Measurements from ENCODE around the gene C5AR1. TPM values are rescaled to one million over a fixed set of nuclear protein-coding genes. Genes with fewer than 3 reads are reported as not detected.

Gene C5AR1
- total and polyA plus RNA-seq, 9 of the 15 experiments (the other 6 are each of a cell fraction or from before 2014, with no cell fraction given), result 0.06 to 1.6 (median 0.28) TPM; not detected in 3

GRCh38 chr19:47323409-47323808 is 13.7 kb downstream of the C5AR1 start:
- Histone ChIP-seq H3K79me2 (ENCODE audit: control insufficient read depth, insufficient read depth, low read length) (no peaks in the 10 kb centered on the region), H2AFZ (ENCODE audit: low read depth, low read length) (peak overlapping the region; percentile 43; the same call in 1 of the 2 replicates), H4K20me1 (replicated peaks; ENCODE audit: control insufficient read depth, insufficient read depth, low read length) (no peaks in the 10 kb centered on the region), H3K27me3 (ENCODE audit: control insufficient read depth in 2 of 2, insufficient read depth in 2 of 2, low read length in 2 of 2) (no peaks in the 10 kb centered on the region; a peak in 1 of 5 replicates), H3K4me1 (replicated peaks in 1 of 2; ENCODE audit: control insufficient read depth in 2 of 2, insufficient read depth in 2 of 2, low read length in 2 of 2) (peaks cover 7 to 22% of the 10 kb centered on the region in 2 experiments; a peak in 4 of 5 replicates), H3K36me3 (ENCODE audit: control insufficient read depth, insufficient read depth, low read length) (no peaks in the 10 kb centered on the region), H3K9me1 (ENCODE audit: control insufficient read depth, insufficient read depth, low read length) (no peaks in the 10 kb centered on the region), H3K4me2 (ENCODE audit: insufficient read depth, low read length) (no peak overlapping the region), H3K9ac (ENCODE audit: insufficient read depth in 1 of 2, low read depth in 2 of 2, low read length in 2 of 2) (peak overlapping the region in 1 of 2 experiments; percentile 54; a peak in 2 of 4 replicates), H3K4me3 (no peak overlapping the region), H3K9me3 (replicated peaks; ENCODE audit: control insufficient read depth, insufficient read depth, low read depth, low read length) (no peaks in the 10 kb centered on the region), H3K27ac (ENCODE audit: extremely low read depth, low read depth, low read length) (no peak overlapping the region)
- intact Hi-C loops (cut with micrococcal nuclease), result no loop called here
- ChIA-PET CTCF (ENCODE audit: low intra/inter-chr PET ratio) (no interaction called here), POLR2A (interaction anchor here (1.7 kb wide), 1 partner anchor 8 kb away, joined by 5 read pairs; no protein-coding TSS in a partner anchor)
- no peak for FAIRE-seq
- no peak; the same call in none of the 3 replicates for ATAC-seq
- in situ Hi-C loops (cut with MboI), result no loop called here
- WGBS (ENCODE audit: insufficient coverage, low coverage, missing lambda C conversion rate), result 54% methylated on average over 8 of the region's 8 CpGs
- no peak for DNase-seq (ENCODE audit: extremely low read depth in 1 of 4, low spot score in 3 of 4)
- BruUV-seq (replicated peaks), result no TSS peak
- TF ChIP-seq ZNF395 (CRISPR knock-in tag; IDR thresholded peaks at IDR 0.05), result no peak
- TF ChIP-seq, protein P1, sequence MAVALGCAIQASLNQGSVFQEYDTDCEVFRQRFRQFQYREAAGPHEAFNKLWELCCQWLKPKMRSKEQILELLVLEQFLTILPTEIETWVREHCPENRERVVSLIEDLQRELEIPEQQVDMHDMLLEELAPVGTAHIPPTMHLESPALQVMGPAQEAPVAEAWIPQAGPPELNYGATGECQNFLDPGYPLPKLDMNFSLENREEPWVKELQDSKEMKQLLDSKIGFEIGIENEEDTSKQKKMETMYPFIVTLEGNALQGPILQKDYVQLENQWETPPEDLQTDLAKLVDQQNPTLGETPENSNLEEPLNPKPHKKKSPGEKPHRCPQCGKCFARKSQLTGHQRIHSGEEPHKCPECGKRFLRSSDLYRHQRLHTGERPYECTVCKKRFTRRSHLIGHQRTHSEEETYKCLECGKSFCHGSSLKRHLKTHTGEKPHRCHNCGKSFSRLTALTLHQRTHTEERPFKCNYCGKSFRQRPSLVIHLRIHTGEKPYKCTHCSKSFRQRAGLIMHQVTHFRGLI (CRISPR knock-in tag; IDR thresholded peaks at IDR 0.05), result no peak
- TF ChIP-seq NBN (IDR thresholded peaks at IDR 0.05; ENCODE audit: low read depth), result no peak
- TF ChIP-seq KDM5B (IDR thresholded peaks at IDR 0.05; ENCODE audit: insufficient replicate concordance, low read depth, low read length), result no peak
- TF ChIP-seq MEF2A (IDR thresholded peaks at IDR 0.05; ENCODE audit: control insufficient read depth, low read depth, low read length), result no peak
- no peak for TF ChIP-seq MCM5 (IDR thresholded peaks at IDR 0.05; ENCODE audit: low read depth)
- TF ChIP-seq U2AF2 (optimal IDR thresholded peaks at IDR 0.05; ENCODE audit: low read depth, low read length), result no peak
- no peak for TF ChIP-seq ZNF511 (CRISPR knock-in tag; IDR thresholded peaks at IDR 0.05)
- TF ChIP-seq ZNF518B (CRISPR knock-in tag; IDR thresholded peaks at IDR 0.05), result no peak
- TF ChIP-seq ZNF324 (CRISPR knock-in tag; IDR thresholded peaks at IDR 0.05), result no peak

Data from K562 (cell line).